Karpas-422 (cell line): ENCODE measurements around the gene TFCP2. TPM values are rescaled to one million over a fixed set of nuclear protein-coding genes. Genes with fewer than 3 reads are reported as not detected.
A peak's percentile ranks its signal among the peaks of the same experiment; 100 is the strongest.

Source experiments
- DNase-seq: peaks from one replicate; pipeline ENCODE4 v3.0.0-alpha.2; 2015
- H2AFZ ChIP-seq: fragments of 200-600 bp; sonication (generic); 2 replicates; pipeline ENCODE4 v1.6.1; 2014; ENCODE audit warnings: antibody characterized with exemption, low read length, mixed read lengths
- H3K27ac ChIP-seq: fragments of 200-600 bp; sonication (generic); 2 replicates; pipeline ENCODE4 v1.5.1; 2014; ENCODE audit warnings: mild to moderate bottlenecking, low read length, moderate library complexity
- H3K27me3 ChIP-seq: fragments of 200-600 bp; sonication (generic); 2 replicates; pipeline ENCODE4 v1.6.1; 2014; ENCODE audit warnings: low read length, mixed read lengths
- H3K36me3 ChIP-seq: fragments of 200-600 bp; sonication (generic); 2 replicates; pipeline ENCODE4 v1.6.1; 2014; ENCODE audit warnings: low read length, mixed read lengths; ENCODE audit not compliant: insufficient read depth
- H3K4me1 ChIP-seq: fragments of 200-600 bp; sonication (generic); 2 replicates; pipeline ENCODE4 v1.6.1; 2014; ENCODE audit warnings: mild to moderate bottlenecking, low read length, mixed read lengths
- H3K4me2 ChIP-seq: fragments of 200-600 bp; sonication (generic); 2 replicates; pipeline ENCODE4 v1.6.1; 2014; ENCODE audit warnings: low read length, low read depth, mild to moderate bottlenecking; ENCODE audit not compliant: poor library complexity, severe bottlenecking
- H3K4me3 ChIP-seq: fragments of 200-600 bp; sonication (generic); 2 replicates; pipeline ENCODE4 v1.5.1; 2014; ENCODE audit warnings: mild to moderate bottlenecking, antibody characterized with exemption, low read length, mixed read lengths
- H3K79me2 ChIP-seq: fragments of 200-600 bp; sonication (generic); 2 replicates; pipeline ENCODE4 v1.6.1; 2014; ENCODE audit warnings: mild to moderate bottlenecking, low read length, mixed read lengths
- H3K9ac ChIP-seq: fragments of 200-600 bp; sonication (generic); 2 replicates; pipeline ENCODE4 v1.6.0; 2014; ENCODE audit warnings: low read length
- H3K9me2 ChIP-seq: fragments of 200-600 bp; sonication (generic), shearing (Covaris generic); replicated peaks from 2 replicates; pipeline ENCODE4 v1.6.0; 2014; ENCODE audit warnings: mild to moderate bottlenecking, low read length, moderate library complexity; ENCODE audit not compliant: insufficient read depth
- H3K9me3 ChIP-seq: fragments of 300-700, 200-600 bp; sonication (generic); 2 replicates; pipeline ENCODE4 v1.6.1; 2014; ENCODE audit warnings: low read length, mixed read lengths
- H4K20me1 ChIP-seq: fragments of 200-600 bp; sonication (generic); 2 replicates; pipeline ENCODE4 v1.6.1; 2014; ENCODE audit warnings: mild to moderate bottlenecking, antibody characterized with exemption, low read length, low read depth; ENCODE audit not compliant: insufficient read depth
- total RNA-seq: library from RNA; depleted of rRNA; stranded (reverse); fragments of >200 nt; shearing (Covaris generic); gene quantifications from 2 replicates; pipeline ENCODE4 v1.2.3, GENCODE V29; 2014; ENCODE audit warnings: low replicate concordance

TFCP2 gene
- total RNA-seq, 1 experiment from 2014 or later: 26.5 TPM

DNA sequence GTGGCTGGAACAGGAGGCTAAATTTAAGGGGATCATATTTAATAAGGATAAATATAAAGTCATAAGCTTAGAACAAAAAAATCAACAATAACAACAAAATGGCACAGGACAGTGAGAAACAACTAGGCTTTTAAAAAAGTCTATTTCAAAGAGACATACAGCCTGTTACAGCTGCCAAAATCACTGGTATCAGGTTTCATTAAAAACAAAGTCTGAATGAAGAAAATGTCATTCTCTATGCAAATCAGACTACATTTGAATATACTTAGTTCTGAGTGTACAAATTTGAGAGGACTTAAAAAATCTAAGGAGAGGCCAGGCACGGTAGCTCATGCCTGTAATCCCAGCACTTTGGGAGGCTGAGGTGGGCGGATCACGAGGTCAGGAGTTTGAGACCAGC, 44.0 kb downstream of the TFCP2 start:
- Histone ChIP-seq H4K20me1 (no peaks in the 10 kb centered on the region), H3K27me3 (no peaks in the 10 kb centered on the region), H2AFZ (no peak overlapping the region), H3K9me2 (no peaks in the 10 kb centered on the region), H3K36me3 (peaks cover 6% of the 10 kb centered on the region; the same call in 1 of the 2 replicates), H3K4me1 (peaks cover 36% of the 10 kb centered on the region), H3K4me3 (no peak overlapping the region), H3K4me2 (peak overlapping the region; percentile 50), H3K9me3 (no peaks in the 10 kb centered on the region), H3K9ac (no peak overlapping the region), H3K79me2 (peaks cover 66% of the 10 kb centered on the region), H3K27ac (peak overlapping the region; percentile 57)
- peak; percentile 73 for DNase-seq

DNA sequence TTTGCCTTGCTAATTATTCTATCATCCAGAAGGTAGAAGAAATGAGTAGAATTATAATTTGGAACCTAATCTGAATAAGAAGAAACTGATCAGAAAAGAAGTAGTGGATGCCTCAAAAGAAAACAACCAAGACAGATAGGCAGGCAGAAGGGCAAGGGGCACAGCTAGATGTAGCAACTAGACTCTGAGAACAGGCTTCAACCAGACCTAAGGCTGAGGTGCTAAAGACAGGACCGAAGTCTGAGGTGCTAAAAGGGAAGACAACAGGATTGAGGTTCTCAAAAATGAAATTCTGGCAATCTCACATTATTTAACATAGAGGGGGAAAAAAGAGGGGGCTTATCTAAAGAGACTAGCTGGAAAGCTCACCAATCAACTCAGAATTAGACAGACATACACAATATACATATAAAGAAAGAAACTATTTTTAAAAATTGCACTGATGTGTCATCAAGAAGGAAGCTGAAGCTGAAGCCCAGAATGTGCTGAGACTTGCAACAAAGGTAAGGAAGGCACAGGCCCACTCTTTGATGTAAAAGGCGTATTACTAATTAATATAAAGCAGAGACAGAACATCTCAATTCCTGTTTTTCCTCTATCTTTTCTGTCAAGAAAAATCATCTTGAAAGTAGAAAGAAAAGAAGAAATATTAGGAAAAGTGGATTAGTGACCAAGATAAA, 45.7 kb downstream of the TFCP2 start:
- Histone ChIP-seq H3K9me3 (no peaks in the 10 kb centered on the region), H3K36me3 (peaks cover 6% of the 10 kb centered on the region; the same call in 1 of the 2 replicates), H2AFZ (no peak overlapping the region), H3K27me3 (no peaks in the 10 kb centered on the region), H3K79me2 (peaks cover 65% of the 10 kb centered on the region), H3K9ac (no peak overlapping the region), H3K27ac (peak overlapping the region; percentile 33), H4K20me1 (no peaks in the 10 kb centered on the region), H3K9me2 (no peaks in the 10 kb centered on the region), H3K4me1 (peaks cover 36% of the 10 kb centered on the region), H3K4me3 (no peak overlapping the region), H3K4me2 (no peak overlapping the region)
- no peak for DNase-seq

DNA sequence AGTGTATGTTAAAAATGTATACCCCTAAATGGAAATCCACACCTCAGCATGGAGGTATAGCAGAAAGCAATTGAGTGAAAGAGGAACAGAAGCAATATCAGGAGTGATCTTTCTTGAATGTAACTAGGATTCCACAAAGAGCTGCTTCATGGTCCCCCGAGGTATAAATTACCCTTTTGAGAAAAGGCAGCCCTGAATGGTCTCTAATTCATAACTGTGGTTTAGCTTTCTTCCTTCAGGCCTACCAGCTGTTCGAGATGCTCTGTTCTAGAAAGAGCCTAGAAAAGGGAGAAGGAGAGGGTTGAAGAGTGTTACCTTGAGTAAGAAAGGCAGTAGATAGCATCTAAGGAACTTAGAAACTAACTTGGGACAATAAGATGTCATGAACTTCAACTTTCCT, 46.6 kb downstream of the TFCP2 start:
- Histone ChIP-seq H3K9ac (no peak overlapping the region), H3K9me2 (no peaks in the 10 kb centered on the region), H4K20me1 (no peaks in the 10 kb centered on the region), H2AFZ (no peak overlapping the region), H3K9me3 (no peaks in the 10 kb centered on the region), H3K4me2 (no peak overlapping the region), H3K79me2 (peaks cover 62% of the 10 kb centered on the region), H3K36me3 (peaks cover 6% of the 10 kb centered on the region; the same call in 1 of the 2 replicates), H3K27me3 (no peaks in the 10 kb centered on the region), H3K27ac (peak overlapping the region; percentile 33; the same call in 1 of the 2 replicates), H3K4me3 (no peak overlapping the region), H3K4me1 (peaks cover 33% of the 10 kb centered on the region)
- DNase-seq: no peak

DNA sequence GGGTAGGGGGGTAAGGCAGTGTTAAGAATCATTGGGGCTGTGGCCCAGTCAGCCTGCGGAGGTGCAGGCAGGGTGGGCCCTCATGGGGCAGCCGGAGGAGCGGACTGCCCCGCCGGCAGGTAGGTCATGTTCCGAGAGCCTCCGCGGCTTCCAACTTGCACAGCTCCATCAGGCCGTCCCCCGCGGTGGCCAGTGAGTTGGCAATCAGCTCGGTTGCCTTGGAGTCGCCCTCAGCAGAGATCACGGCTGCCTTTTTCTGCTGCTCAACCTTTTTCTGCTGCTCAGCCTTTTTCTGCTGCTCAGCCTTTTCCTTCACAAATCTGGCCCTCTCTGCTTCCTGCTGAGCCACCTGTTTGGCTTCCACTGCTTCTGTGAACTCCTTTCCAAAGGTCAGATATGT, 48.4 kb downstream of the TFCP2 start:
- H3K27ac ChIP-seq: no peak overlapping the region
- no peaks in the 10 kb centered on the region for H3K9me2 ChIP-seq
- H3K9ac ChIP-seq: no peak overlapping the region
- H3K4me2 ChIP-seq: no peak overlapping the region
- no peak overlapping the region for H3K4me3 ChIP-seq
- H2AFZ ChIP-seq: no peak overlapping the region
- DNase-seq: no peak
- peaks cover 53% of the 10 kb centered on the region for H3K79me2 ChIP-seq
- no peaks in the 10 kb centered on the region for H3K9me3 ChIP-seq
- no peaks in the 10 kb centered on the region for H4K20me1 ChIP-seq
- H3K4me1 ChIP-seq: peaks cover 28% of the 10 kb centered on the region
- peaks cover 6% of the 10 kb centered on the region; the same call in 1 of the 2 replicates for H3K36me3 ChIP-seq
- H3K27me3 ChIP-seq: no peaks in the 10 kb centered on the region

DNA sequence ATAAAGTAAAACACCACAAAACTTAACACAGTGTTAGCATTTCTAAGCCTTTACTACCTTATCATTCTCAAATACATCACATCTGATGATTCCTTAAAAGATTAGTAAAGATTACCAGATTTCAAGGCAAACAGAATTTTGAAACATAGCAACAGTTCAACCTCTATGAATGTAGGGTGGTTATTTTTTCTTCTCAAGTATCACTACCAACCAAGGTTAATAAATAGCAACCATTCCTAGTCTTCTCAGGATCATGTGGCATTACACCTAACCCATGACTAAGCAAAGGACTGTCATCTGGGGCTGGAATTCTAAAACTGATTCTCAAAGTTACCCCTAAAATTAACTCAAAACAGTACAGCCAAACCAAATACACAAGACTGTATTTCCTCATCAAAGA, 50.1 kb downstream of the TFCP2 start:
- H3K4me2 ChIP-seq: no peak overlapping the region
- H3K27me3 ChIP-seq: no peaks in the 10 kb centered on the region
- H3K9ac ChIP-seq: no peak overlapping the region
- no peak overlapping the region for H3K27ac ChIP-seq
- H3K9me3 ChIP-seq: no peaks in the 10 kb centered on the region
- peaks cover 38% of the 10 kb centered on the region for H3K79me2 ChIP-seq
- H3K36me3 ChIP-seq: peaks cover 12% of the 10 kb centered on the region; the same call in 1 of the 2 replicates
- H2AFZ ChIP-seq: no peak overlapping the region
- no peaks in the 10 kb centered on the region for H4K20me1 ChIP-seq
- no peak overlapping the region for H3K4me3 ChIP-seq
- peaks cover 16% of the 10 kb centered on the region for H3K4me1 ChIP-seq
- no peaks in the 10 kb centered on the region for H3K9me2 ChIP-seq
- no peak for DNase-seq

DNA sequence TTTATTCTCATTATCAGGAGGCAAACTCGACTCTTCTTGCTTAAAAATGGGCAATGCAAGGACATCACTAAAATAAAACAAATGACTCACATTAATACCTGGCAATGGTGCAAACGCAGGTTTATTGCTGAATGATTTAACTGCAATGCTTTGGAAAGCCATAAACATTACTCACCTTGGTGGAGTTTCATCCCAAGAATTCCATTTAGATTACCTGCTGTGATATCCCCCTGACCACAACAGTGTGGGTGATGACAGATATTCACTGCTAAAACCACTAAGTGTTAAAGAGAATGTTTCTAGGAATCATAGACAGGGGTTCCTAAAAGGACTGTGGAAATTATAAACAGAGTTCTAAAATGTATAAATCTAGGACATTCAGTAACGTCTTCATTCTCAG, 54.2 kb downstream of the TFCP2 start:
- Histone ChIP-seq H3K27ac (no peak overlapping the region), H3K79me2 (peaks cover 21% of the 10 kb centered on the region), H3K4me1 (no peaks in the 10 kb centered on the region), H3K9me3 (no peaks in the 10 kb centered on the region), H3K4me2 (no peak overlapping the region), H2AFZ (no peak overlapping the region), H4K20me1 (no peaks in the 10 kb centered on the region), H3K27me3 (no peaks in the 10 kb centered on the region), H3K9me2 (no peaks in the 10 kb centered on the region), H3K4me3 (no peak overlapping the region), H3K9ac (no peak overlapping the region), H3K36me3 (peaks cover 21% of the 10 kb centered on the region)
- no peak for DNase-seq

DNA sequence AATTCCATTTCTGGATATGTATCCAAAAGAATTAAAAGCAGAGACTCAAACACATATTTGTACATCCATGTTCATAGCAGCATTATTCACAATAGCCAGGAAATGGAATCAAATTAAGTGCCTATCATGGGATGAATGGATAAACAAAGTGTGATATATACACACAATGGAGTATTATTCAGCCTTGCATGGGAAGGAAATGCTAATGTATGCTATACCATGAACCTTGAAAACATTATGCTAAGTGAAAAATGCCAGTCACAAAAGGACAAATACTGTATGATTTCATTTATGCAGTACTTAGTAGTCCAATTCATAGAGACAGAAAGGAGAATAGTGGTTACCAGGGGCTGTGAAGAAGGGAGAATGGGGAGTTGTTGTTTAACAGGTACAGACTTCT, 57.4 kb downstream of the TFCP2 start:
- Histone ChIP-seq H3K9me3 (no peaks in the 10 kb centered on the region), H4K20me1 (no peaks in the 10 kb centered on the region), H3K4me1 (no peaks in the 10 kb centered on the region), H3K9ac (no peak overlapping the region), H3K36me3 (peaks cover 32% of the 10 kb centered on the region), H3K79me2 (0 out of 2 replicates have a peak, but pooled peaks cover 8% of the 10 kb centered on the region), H3K9me2 (no peaks in the 10 kb centered on the region), H3K27me3 (no peaks in the 10 kb centered on the region), H3K27ac (no peak overlapping the region), H3K4me2 (no peak overlapping the region), H3K4me3 (no peak overlapping the region), H2AFZ (no peak overlapping the region)
- no peak for DNase-seq

DNA sequence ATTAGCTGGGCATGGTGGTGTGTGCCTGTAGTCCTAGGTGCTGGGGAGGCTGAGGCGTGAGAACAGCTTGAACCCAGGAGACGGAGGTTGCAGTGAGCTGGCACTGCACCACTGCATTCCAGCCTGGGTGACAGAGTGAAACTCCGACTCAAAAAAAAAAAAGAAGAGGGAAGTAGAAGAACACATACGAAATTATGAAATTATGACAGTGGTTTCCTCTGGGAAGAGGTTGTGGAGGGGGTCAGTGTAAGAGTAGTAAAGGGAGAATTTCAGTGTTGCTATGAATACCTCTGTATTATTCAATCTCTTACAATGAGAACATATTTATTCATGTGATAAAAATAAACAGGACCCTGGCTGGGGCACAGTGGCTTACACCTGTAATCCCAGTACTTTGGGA, 64.8 kb downstream of the TFCP2 start:
- Histone ChIP-seq H3K36me3 (peaks cover 40% of the 10 kb centered on the region), H3K9me2 (no peaks in the 10 kb centered on the region), H3K27ac (no peak overlapping the region), H2AFZ (no peak overlapping the region), H3K9me3 (no peaks in the 10 kb centered on the region), H3K4me3 (no peak overlapping the region), H3K79me2 (no peaks in the 10 kb centered on the region), H4K20me1 (no peaks in the 10 kb centered on the region), H3K9ac (no peak overlapping the region), H3K4me1 (no peaks in the 10 kb centered on the region), H3K27me3 (no peaks in the 10 kb centered on the region), H3K4me2 (no peak overlapping the region)
- no peak for DNase-seq
